GM21576 (cell line): Measurements from ENCODE around the gene USHBP1.

ENCODE experiments used
- ATAC-seq: cut with Tn5 transposase; IDR thresholded peaks from one replicate; pipeline ENCODE4 v1.9.1; 2021; ENCODE audit warnings: mild to moderate bottlenecking, moderate library complexity; ENCODE audit not compliant: unreplicated experiment

Gene USHBP1

GRCh38 chr19:17215127-17215971, 49.2 kb downstream of the USHBP1 start, which contains the start of gene USE1:
Gene USE1, plus strand, starts transcription at chr19:17215357. Its CDS starts 49 bp downstream, at chr19:17215406.
- peak; percentile 71 for ATAC-seq

DNA sequence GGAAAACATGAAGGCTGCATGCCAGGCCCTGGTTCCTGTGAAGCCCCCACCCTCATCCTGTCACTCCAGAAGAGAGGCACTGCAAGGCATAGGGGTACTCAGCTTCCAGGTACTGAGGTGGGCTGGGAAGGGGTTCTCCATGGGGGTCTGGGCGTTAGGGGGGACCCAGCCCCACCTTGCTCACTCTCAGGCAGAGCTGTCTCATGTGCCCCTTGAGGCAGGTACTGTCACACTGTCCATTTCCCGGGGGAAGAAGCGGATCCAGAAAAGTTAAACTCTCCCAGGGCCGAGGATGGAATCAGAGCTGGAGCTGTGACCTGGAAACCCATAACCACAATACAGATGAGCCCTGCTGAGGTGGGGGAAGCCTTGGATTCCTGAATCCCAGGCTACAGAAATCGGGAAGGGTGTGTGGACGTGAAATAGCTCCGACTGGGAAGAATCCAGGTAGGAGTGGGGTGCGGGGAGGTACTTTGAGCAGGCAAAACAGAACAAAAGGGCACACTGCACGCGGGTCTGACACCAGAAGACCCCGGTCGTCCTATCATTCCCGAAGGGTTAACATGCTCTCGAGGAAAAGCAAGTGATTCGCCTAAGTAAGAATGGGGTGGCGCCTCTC, 49.9 kb downstream of the USHBP1 start:
- no peak for ATAC-seq

GRCh38 chr19:17213334-17213733, 51.2 kb downstream of the USHBP1 start:
- ATAC-seq = no peak

DNA sequence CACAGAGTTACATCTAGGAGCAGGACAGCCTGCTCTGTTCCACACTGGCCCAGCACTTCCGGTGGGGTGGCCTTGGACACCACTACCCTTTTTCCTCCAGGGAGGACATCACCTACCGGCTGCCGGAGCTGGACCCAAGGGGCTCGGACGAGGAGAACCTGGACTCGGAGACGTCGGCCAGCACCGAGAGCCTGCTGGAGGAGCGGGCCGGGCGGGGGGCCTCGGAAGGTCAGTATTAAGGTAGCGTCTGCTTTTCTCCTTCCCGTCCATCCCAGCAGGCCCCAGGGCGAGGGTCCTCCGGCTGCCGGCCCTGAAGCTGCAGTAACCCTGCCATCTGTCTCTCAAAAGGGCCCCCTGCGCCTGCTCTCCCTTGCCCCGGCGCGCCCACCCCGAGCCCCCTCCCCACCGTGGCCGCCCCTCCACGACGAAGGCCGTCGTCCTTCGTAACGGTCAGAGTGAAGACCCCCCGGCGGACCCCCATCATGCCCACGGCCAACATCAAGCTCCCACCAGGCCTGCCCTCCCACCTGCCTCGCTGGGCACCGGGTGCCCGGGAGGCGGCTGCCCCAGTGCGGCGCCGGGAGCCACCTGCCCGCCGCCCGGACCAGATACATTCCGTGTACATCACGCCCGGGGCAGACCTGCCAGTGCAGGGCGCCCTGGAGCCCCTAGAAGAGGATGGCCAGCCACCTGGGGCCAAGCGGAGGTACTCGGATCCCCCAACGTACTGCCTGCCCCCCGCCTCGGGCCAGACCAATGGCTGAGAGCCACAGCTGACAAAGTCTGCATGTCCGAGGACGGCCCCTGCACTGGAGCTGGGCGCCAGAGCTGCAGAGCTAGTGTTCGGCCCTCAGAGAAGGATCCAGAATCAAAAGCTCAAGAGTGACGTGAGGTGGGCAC, 52.7 kb downstream of the USHBP1 start:
- no peak for ATAC-seq

DNA sequence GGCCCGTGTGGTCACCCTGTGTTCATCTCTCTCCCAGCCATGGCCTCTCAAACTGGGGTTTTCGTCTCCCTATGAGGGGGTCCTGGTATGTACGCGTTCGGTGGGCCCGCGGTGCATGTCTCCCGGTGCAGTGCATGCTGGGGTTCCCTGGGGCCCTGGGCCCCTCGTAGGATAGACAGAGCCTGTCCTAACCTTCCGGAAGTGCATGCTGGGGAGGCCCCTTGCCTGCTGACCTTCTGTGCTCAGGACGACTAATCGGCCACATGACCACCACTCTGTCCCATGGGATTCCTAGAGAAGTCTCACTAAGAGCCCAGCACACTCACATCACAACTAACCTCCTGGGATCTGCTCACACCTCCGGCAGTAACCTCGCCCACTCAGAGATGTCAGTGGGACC, 54.2 kb downstream of the USHBP1 start:
- ATAC-seq = no peak

GRCh38 chr19:17209126-17210036, 55.2 kb downstream of the USHBP1 start:
- ATAC-seq = no peak

DNA sequence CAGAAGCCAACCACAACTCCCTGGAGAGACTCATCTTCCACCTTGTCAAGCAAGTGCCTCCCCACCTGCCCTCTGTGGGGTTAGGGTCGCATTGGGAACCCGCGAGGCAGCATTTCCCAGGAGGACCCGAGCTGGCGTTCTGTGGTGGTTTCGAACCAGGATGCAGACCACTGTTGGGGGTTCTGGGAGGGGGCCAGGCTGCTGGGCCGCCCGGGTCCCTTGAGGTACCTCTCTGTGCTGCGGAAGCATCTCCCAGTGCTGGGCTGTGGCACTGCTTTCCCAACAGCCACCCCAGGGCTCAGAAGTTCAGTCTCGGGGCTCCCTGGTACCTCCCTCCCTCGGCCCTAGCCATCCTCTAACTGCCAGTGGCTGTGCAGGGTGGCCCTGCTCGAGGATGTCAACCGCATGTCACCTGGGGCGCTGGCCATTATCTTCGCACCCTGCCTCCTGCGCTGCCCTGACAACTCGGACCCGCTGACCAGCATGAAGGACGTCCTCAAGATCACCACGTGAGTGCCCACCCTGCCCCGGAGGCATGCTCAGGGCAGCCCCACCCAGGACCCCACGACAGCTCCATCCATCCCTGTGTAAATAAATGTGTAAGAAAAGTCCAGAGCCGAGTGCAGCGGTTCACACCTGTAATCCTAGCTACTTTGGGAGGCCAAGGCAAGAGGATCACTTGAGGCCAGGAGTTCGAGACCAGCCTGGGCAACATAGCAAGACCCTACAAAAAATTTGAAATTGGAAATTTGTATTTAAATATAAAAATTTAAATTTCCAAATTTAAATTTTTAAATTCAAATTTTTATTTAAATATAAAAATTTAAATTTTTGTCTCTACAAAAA, 57.6 kb downstream of the USHBP1 start:
- ATAC-seq = no peak

- no peak for ATAC-seq
Measured at GRCh38 chr19:17205237-17206140, 59.1 kb downstream of the USHBP1 start.

DNA sequence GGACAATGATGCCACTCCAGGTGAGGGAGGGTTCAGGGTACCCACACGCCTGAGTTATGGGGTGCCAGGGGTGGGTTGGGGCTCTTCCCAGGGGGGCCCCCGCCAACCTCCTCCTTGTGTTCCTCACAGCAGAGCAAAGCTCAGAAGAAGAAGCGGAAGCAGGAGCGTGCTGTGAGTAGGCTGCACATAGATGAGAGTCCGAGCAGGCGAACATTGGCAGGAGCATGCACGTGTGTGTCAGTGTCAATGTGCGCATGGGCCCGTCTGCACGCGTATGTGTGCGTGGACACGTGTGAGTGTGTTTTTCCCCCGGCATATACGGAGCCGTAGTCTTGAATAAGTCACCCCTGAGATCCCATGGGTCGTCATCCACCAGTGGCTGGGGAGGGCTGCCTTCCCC, 61.8 kb downstream of the USHBP1 start:
- no peak for ATAC-seq

DNA sequence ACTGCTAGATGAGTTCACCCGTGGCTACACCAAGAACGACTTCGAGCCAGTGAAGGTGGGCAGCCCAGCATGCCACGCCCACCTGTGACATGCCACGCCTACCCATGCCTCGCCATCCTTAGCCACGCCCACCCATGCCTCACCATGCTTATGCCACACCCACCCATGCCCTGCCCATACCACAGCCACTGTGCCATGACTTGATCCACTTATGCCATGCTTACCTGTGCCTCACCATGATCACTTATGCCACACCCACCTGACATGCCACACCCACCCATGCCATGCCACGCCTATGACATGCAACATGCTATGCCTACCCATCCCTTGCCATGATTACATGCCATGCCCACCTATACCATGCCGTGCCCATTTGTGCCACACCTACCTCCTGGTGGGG, 62.3 kb downstream of the USHBP1 start:
- no peak for ATAC-seq

- no peak for ATAC-seq
Measured at GRCh38 chr19:17200408-17201079, 64.0 kb downstream of the USHBP1 start.
